ENCODE measurements around the gene SLC39A10.
"Not testable (repeated sequence)": the region's sequence is repeated elsewhere in the genome, so short reads cannot be mapped to it uniquely, and the experiment has no call there.

The SLC39A10 gene

DNA sequence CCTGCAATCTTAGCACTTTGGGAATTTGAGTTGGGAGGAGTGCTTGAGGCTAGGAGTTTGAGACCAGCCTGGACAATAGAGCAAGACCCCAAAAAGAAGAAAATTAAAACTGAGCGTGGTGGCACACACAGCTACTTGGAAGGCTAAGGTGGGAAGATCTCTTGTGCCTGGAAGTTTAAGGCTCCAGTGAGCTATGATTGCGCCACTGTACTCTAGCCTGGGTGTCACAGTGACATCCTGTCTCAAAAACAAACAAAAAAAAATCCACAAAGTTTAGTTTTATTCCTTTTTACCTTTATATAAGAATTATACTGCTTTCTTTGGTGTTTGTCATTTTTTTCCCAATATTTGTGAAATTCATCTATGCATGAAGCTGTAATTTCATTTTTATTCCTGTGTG lies 20.3 kb downstream of the SLC39A10 start:
- DNase-seq (ENCODE audit: low spot score) = no peak
- TF ChIP-seq, protein P1, sequence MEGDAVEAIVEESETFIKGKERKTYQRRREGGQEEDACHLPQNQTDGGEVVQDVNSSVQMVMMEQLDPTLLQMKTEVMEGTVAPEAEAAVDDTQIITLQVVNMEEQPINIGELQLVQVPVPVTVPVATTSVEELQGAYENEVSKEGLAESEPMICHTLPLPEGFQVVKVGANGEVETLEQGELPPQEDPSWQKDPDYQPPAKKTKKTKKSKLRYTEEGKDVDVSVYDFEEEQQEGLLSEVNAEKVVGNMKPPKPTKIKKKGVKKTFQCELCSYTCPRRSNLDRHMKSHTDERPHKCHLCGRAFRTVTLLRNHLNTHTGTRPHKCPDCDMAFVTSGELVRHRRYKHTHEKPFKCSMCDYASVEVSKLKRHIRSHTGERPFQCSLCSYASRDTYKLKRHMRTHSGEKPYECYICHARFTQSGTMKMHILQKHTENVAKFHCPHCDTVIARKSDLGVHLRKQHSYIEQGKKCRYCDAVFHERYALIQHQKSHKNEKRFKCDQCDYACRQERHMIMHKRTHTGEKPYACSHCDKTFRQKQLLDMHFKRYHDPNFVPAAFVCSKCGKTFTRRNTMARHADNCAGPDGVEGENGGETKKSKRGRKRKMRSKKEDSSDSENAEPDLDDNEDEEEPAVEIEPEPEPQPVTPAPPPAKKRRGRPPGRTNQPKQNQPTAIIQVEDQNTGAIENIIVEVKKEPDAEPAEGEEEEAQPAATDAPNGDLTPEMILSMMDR (IDR thresholded peaks at IDR 0.05; ENCODE audit: extremely low read depth, missing control alignments) = no peak

DNA sequence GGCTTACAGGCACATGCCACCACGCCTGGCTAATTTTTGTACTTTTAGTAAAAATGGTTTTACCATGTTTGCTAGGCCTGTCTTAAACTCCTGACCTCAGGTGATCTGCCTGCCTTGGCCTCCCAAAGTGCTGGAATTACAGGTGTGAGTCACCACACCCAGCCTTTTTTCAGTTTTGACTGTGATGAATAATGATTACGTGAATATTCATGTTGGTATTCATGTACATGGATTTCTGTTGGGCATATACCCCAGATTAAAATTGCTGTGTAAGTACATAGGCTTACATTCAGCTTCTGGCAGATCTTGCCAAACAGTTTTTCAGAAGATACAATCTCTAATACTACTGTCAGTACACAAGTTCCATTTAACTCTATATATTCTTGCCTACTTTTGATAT lies 20.9 kb downstream of the SLC39A10 start:
- TF ChIP-seq, protein P1 (IDR thresholded peaks at IDR 0.05; ENCODE audit: extremely low read depth, missing control alignments) = no peak
- DNase-seq (ENCODE audit: low spot score) = no peak

DNA sequence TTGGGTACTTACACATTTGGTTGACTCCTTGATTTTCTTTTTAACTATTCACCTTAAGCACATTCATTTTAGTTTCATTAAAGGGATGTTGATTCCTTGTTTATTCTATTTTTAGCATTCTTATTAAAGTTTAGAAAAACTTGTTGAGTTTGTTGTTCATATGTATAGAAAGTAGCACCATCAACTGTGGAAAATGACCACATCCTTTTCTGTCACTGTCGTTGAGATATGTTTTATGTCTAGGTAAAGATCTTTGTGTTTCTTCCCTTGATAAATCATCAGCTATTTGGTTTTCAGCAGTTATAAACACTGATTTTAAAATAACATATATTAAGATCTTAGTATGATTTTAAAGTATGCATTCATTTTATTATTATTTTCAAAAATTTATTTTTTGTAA lies 25.1 kb downstream of the SLC39A10 start:
- TF ChIP-seq, protein P1 (IDR thresholded peaks at IDR 0.05; ENCODE audit: extremely low read depth, missing control alignments) = no peak
- DNase-seq (ENCODE audit: low spot score) = no peak

DNA sequence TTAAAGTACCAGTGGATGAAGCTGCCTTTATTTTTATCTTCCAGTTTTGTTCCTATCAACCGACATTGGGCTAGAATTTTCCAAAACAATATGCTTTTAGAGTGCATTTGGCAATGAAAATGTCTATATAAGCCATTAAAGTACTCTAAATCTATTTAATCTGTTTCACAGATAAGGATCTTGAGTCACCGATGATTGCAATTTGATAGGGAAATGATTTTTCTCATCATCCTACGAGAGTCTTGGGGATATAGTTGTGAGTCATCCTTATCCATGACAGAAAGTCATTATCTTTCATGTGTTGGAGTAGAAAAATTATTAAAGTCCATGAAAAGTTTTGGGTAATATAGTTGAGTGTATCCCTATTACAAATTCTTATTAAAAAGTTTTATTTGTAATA lies 26.1 kb downstream of the SLC39A10 start:
- DNase-seq (ENCODE audit: low spot score) = no peak
- TF ChIP-seq, protein P1 (IDR thresholded peaks at IDR 0.05; ENCODE audit: extremely low read depth, missing control alignments) = no peak

DNA sequence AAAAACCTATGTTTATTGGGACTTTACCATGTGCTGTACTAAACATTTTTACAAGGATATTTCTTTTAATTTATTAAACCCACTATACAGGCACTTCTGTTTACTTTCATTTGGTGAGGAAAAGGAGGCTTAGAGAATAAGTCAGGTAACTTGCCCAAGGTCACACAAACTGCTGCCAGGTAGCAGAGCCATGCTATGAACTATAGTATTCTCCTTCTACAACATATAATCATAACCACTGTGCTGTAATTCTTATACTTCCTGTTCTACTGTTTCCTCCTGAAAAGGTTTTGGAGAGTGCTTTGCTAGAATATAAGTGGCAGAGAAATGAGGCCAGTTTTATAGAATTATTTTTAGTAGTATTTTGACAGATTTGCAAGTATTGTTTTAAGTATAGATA lies 29.5 kb downstream of the SLC39A10 start:
- DNase-seq (ENCODE audit: low spot score) = no peak
- TF ChIP-seq, protein P1 (IDR thresholded peaks at IDR 0.05; ENCODE audit: extremely low read depth, missing control alignments) = no peak

DNA sequence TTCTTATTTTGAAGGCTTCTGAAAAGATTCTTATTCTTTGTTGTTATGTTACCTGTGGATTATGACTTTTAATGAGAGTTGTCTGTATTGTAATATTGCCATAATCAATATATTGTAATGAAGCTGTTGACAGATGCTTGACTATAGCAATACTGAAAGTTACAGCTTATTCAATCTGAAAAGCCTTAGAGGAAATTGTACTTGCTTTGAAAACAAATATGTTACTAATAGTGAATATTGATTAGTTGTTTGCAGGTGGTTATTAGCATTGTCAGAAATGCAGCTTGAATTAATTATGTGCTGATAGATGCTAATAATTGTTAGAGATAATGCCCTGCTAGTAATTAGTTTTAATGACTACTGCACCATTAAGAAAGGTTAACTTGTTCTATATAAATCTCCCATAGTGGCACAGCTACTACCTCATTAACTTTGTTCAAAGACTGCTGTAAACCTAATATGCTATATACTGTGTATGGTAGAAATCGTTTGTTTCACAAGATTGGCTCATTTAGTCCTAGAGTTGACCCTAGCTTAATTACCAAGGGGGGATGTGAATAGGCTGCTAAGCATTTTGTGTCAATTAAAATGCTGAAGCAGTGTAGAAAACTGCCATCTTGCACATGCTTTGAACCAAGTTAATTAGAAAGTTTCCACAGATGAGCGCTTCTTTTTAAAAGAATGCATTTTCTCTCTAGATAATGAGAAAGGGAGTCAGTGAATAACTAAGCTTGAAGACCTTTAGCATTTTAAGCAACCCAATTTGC lies 30.5 kb downstream of the SLC39A10 start:
- DNase-seq (ENCODE audit: low spot score) = no peak
- TF ChIP-seq, protein P1 (IDR thresholded peaks at IDR 0.05; ENCODE audit: extremely low read depth, missing control alignments) = no peak

DNA sequence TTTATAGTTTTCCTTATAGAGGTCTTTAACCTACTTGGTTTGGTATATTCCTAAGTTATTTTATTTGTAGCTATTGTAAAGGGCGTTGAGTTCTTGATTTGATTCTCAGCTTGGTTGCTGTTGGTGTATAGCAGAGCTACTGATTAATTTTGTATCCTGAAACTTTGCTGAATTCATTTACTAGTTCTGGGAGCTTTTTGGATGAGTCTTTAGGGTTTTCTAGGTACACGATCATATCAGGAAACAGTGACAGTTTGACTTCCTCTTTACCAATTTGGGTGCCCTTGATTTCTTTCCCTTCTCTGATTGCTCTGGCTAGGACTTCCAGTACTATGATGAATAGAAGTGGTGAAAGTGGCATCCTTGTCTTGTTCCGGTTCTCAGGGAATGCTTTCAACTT lies 35.5 kb downstream of the SLC39A10 start:
- DNase-seq (ENCODE audit: low spot score) = not testable (repeated sequence)

DNA sequence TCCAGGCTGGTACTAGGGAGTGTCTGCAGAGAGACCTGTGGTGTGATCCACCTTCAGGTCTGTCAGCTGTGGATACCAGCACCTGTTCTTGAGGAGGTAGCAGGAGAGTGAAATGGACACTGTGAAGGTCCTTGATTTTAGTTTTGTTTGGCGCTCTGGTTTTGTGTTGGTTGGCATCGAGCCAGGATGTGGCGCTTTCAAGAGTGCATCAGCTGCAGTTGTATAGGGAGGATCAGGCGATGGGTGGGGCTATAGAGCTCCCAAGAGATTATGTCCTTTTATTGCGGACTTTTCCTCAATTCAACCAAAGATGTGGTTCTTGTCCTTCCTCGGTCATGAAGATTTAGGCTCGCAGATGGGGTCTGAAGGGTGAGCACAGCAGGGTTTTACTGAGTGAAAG lies 37.5 kb downstream of the SLC39A10 start:
- DNase-seq (ENCODE audit: low spot score) = no peak
- TF ChIP-seq, protein P1 (IDR thresholded peaks at IDR 0.05; ENCODE audit: extremely low read depth, missing control alignments) = no peak

All from GM20000 (cell line).